HG03520 (cell line): ENCODE measurements around the gene PRR36.

Source experiments
- ATAC-seq: cut with Tn5 transposase; IDR thresholded peaks from one replicate; pipeline ENCODE4 v1.9.1; 2021; ENCODE audit warnings: mild to moderate bottlenecking, moderate library complexity; ENCODE audit not compliant: unreplicated experiment

The PRR36 gene

DNA sequence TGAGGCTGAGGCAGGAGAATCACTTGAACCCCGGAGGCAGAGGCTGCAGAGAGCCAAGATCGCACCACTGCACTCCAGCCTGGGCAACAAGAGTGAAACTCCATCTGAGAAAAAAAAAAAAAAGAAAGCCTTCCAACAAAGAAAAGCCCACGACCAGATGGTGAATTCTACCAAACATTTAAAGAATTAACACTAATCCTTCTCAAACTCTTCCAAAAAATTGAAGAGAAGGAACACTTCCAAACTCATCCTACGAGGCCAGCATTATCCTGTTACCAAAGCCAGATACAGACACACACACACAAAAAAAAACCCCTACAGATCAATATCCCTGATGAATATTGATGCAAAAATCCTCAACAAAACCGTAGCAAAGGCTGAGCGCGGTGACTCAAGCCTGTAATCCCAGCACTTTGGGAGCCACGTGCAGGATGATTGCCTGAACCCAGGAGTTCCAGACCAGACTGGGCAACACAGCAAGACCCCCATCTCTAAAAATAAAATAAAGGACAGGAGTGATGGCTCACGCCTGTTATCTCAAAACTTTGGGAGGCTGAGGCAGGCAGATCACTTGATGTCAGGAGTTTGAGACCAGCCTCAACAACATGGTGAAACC, 50.4 kb downstream of the PRR36 start:
- no peak for ATAC-seq

DNA sequence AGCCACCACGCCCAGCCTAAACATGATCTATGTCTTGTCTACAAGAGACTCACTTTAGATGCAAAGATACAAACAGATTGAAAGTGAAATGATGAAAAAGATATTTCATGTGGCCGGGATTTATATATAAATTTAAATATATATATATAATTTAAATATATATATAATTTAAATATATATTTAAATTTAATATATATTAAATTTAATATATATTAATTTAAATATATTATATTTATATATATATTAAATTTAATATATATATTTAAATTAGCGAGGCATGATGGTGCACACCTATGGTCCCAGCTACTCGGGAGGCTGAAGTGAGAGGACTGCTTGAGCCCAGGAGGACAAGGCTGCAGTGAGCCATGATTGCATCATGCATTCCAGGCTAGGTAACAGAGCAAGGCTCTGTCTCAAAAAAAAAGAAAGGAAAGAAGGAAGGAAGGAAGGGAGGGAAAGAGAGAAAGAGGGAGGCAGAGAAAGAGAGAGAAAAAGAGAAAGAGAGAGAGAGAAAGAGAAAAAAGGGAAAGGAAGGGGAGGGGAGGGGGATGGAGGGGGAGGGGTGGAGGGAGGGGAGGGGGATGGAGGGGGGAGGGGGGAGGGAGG, 51.2 kb downstream of the PRR36 start:
- ATAC-seq = no peak

DNA sequence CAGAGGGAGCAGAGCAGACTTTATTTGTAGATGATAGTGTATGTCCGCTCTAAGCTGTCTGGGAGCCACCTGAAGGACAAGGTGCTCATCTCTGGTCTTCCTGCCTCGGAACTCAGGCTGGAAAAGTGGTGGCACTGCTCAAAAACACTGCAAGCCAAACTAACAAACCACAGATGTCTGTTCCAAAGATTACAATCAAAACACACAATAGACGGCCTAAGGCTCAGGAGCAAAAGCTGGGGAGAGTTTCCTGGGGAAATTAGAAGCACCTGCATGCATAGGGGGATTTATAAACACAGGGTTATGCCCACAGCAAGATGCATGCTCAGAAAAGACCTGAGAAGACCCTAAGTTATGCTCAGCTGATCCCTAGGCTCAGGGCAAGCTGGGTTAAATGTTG, 53.6 kb downstream of the PRR36 start:
- no peak for ATAC-seq

DNA sequence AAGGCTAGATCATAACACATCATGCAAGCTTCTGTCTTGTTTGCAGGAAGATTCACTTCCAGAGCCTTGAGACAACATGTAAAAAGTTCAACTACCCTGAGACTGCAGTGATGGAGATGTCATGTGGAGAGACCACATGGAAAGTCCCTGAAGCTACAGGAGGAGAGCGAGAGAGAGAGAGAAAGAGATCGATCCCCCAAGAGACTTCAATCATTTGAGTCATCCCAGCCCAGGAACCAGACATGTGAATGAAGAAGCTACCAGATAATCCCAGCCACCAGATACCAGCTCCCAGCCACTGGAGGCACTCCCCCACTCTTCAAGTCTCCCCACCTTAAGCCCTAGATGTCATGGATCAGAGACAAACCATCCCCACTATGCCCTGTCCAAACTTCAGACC, 54.9 kb downstream of the PRR36 start:
- ATAC-seq = no peak

DNA sequence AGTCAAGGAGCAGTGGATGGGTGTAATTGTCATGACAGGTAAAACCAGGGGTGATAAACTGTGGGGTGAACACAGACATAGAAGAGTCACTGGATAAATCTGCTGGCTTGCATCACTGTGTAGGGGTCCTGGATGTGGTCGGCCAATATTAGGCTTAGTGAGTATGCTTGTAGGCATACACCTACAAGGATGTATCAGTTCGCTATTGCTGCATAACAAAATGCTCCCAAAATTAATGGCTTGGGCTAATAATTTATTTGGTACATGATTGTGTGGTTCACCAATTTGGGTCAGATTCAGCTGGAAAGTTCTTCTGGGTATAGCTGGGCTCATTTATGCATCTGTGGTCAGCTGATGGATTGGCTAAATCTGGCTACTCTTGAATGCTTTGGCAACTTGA, 55.4 kb downstream of the PRR36 start:
- no peak for ATAC-seq
